ENCODE data around the gene PRKAG1. TPM values are rescaled to one million over a fixed set of nuclear protein-coding genes. Genes with fewer than 3 reads are reported as not detected.

Gene PRKAG1
- total and polyA plus RNA-seq, 10 of the 15 experiments (the other 5 are each of a cell fraction or from before 2014, with no cell fraction given): 44.5 to 91.6 (median 60.9) TPM

- ChIA-PET RAD21 (ENCODE audit: unreplicated experiment) (interaction anchor here (1.7 kb wide), 1 partner anchor 137 kb away, joined by 7 read pairs; no protein-coding TSS in a partner anchor), SMC1A (ENCODE audit: uncharacterized antibody, unreplicated experiment) (no interaction called here), POLR2A (interaction anchor here (1.5 kb wide), 1 partner anchor 65 kb away, joined by 3 read pairs; the partner anchor contains the start of gene FKBP11), CTCF (interaction anchor here (0.8 to 14.1 kb wide), 9 partner anchors 10 to 989 kb away, joined by 3 to 172 read pairs (median 3); partner anchors contain the start of genes DDX23, FKBP11 and PRKAG1)
- Histone ChIP-seq H3K27me3 (replicated peaks in 1 of 2; ENCODE audit: control insufficient read depth in 2 of 2, insufficient read depth in 2 of 2, low read length in 1 of 2) (peaks cover 0 to 5% of the 10 kb centered on the region in 2 experiments; a peak in 3 of 4 replicates), H3K4me2 (ENCODE audit: control insufficient read depth, insufficient read depth) (no peak overlapping the region), H3K9me3 (replicated peaks; ENCODE audit: control insufficient read depth, insufficient read depth, low read length) (no peaks in the 10 kb centered on the region), H3K79me2 (ENCODE audit: control insufficient read depth, insufficient read depth, low read length) (no peaks in the 10 kb centered on the region), H3K4me1 (ENCODE audit: control insufficient read depth, insufficient read depth, low read length) (peaks cover 8% of the 10 kb centered on the region), H3K4me3 (no peak overlapping the region), H3K36me3 (ENCODE audit: control insufficient read depth in 2 of 2, insufficient read depth in 2 of 2, low read length in 1 of 2) (no peaks in the 10 kb centered on the region), H4K20me1 (ENCODE audit: control insufficient read depth, insufficient read depth) (peaks cover 2% of the 10 kb centered on the region; the same call in 1 of the 2 replicates), H2AFZ (ENCODE audit: control insufficient read depth, low read depth, low read length) (no peak overlapping the region), H3K27ac (ENCODE audit: control insufficient read depth, insufficient read depth) (no peak overlapping the region), H3K9ac (ENCODE audit: control insufficient read depth, insufficient read depth, low read length) (no peak overlapping the region)
- BruUV-seq (replicated peaks): no TSS peak
- DNase-seq (ENCODE audit: low read depth, low spot score) (no peak), FAIRE-seq (no peak), ATAC-seq (no peak)
- intact Hi-C loops (cut with micrococcal nuclease; ENCODE audit: unreplicated experiment) (no loop called here), in situ Hi-C loops (cut with MboI) (no loop called here)
- TF ChIP-seq ZBTB11 (CRISPR knock-in tag; IDR thresholded peaks at IDR 0.05) (no peak), TCF12 (IDR thresholded peaks at IDR 0.05; ENCODE audit: low read depth, low read length) (no peak), JUND (IDR thresholded peaks at IDR 0.05; ENCODE audit: low read depth, low read length) (no peak), NKRF (conservative IDR thresholded peaks at IDR 0.05) (no peak), POLR2AphosphoS5 (IDR thresholded peaks at IDR 0.05; ENCODE audit: low read length) (no peak), FOS (IDR thresholded peaks at IDR 0.05; ENCODE audit: borderline replicate concordance, extremely low read depth, insufficient read length) (no peak), STAT1 (conservative IDR thresholded peaks at IDR 0.05) (no peak), SMC3 (IDR thresholded peaks at IDR 0.05; ENCODE audit: borderline replicate concordance, low read length) (no peak), HCFC1 (IDR thresholded peaks at IDR 0.05; ENCODE audit: low read length) (no peak), ZBED1 (IDR thresholded peaks at IDR 0.05; ENCODE audit: borderline replicate concordance) (no peak), TARDBP (IDR thresholded peaks at IDR 0.05; ENCODE audit: borderline replicate concordance) (no peak), CHD2 (IDR thresholded peaks at IDR 0.05; ENCODE audit: borderline replicate concordance, low read depth, low read length) (no peak), MYC (IDR thresholded peaks at IDR 0.05; ENCODE audit: insufficient read depth, insufficient read length, insufficient replicate concordance, low read length, severe bottlenecking) (no peak), ZNF274 (IDR thresholded peaks at IDR 0.05; ENCODE audit: insufficient read depth, insufficient read length) (no peak), NRF1 (conservative IDR thresholded peaks at IDR 0.05; ENCODE audit: low read depth, low read length) (no peak), PBX3 (IDR thresholded peaks at IDR 0.05; ENCODE audit: insufficient replicate concordance, low read depth, low read length) (no peak), GABPA (IDR thresholded peaks at IDR 0.05; ENCODE audit: low read depth) (no peak), JUNB (IDR thresholded peaks at IDR 0.05) (no peak)
These were observed 28.0 kb downstream of the PRKAG1 start for GRCh38 chr12:48990552-48990951.

All from GM12878 (cell line).